ENCODE measurements around the gene GPBP1L1.

DNA sequence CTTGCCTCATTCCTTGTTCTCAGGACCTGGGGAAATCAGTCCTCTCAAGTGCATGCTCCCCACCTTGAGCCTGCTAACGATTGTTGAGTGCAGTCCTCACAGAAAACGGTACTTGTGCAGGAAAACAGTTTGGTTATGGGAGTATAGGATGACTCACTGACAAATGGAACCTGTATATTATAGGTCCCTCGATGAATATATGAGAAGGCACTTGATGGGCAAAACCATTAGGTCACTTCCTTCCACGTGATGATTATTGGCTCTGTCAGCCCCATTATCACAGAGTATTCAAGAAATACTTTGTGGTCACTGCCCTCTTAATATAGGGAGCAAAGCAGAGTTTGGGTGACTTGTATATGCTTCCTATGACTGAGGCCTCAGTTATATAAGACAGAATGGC, 68.7 kb downstream of the GPBP1L1 start:
- TF ChIP-seq, protein P1, sequence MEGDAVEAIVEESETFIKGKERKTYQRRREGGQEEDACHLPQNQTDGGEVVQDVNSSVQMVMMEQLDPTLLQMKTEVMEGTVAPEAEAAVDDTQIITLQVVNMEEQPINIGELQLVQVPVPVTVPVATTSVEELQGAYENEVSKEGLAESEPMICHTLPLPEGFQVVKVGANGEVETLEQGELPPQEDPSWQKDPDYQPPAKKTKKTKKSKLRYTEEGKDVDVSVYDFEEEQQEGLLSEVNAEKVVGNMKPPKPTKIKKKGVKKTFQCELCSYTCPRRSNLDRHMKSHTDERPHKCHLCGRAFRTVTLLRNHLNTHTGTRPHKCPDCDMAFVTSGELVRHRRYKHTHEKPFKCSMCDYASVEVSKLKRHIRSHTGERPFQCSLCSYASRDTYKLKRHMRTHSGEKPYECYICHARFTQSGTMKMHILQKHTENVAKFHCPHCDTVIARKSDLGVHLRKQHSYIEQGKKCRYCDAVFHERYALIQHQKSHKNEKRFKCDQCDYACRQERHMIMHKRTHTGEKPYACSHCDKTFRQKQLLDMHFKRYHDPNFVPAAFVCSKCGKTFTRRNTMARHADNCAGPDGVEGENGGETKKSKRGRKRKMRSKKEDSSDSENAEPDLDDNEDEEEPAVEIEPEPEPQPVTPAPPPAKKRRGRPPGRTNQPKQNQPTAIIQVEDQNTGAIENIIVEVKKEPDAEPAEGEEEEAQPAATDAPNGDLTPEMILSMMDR (IDR thresholded peaks at IDR 0.05; ENCODE audit: insufficient read depth, low read length), result no peak
- TF ChIP-seq SPI1 (IDR thresholded peaks at IDR 0.05; ENCODE audit: borderline replicate concordance, low read depth), result no peak
- no peak for TF ChIP-seq POLR2AphosphoS5 (IDR thresholded peaks at IDR 0.05; ENCODE audit: low read depth)

All from HL-60 (cell line).